Measurements from ENCODE around the gene METTL17.

GRCh38 chr14:21037156-21037555, 47.4 kb downstream of the METTL17 start:
- TF ChIP-seq, protein P1, sequence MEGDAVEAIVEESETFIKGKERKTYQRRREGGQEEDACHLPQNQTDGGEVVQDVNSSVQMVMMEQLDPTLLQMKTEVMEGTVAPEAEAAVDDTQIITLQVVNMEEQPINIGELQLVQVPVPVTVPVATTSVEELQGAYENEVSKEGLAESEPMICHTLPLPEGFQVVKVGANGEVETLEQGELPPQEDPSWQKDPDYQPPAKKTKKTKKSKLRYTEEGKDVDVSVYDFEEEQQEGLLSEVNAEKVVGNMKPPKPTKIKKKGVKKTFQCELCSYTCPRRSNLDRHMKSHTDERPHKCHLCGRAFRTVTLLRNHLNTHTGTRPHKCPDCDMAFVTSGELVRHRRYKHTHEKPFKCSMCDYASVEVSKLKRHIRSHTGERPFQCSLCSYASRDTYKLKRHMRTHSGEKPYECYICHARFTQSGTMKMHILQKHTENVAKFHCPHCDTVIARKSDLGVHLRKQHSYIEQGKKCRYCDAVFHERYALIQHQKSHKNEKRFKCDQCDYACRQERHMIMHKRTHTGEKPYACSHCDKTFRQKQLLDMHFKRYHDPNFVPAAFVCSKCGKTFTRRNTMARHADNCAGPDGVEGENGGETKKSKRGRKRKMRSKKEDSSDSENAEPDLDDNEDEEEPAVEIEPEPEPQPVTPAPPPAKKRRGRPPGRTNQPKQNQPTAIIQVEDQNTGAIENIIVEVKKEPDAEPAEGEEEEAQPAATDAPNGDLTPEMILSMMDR (IDR thresholded peaks at IDR 0.05) = no peak
- no peak for TF ChIP-seq POLR2A (IDR thresholded peaks at IDR 0.05)
